HG03135 (cell line): ENCODE data around the gene POFUT2.

Experiments used
- ATAC-seq: cut with Tn5 transposase; IDR thresholded peaks from one replicate; pipeline ENCODE4 v1.9.1; 2021; ENCODE audit warnings: mild to moderate bottlenecking, moderate library complexity; ENCODE audit not compliant: unreplicated experiment

The POFUT2 gene

GRCh38 chr21:45252448-45252925 lies 35.2 kb downstream of the POFUT2 start:
- ATAC-seq, result no peak

- no peak for ATAC-seq
Observed at GRCh38 chr21:45251635-45252447, 35.9 kb downstream of the POFUT2 start.

- no peak for ATAC-seq
Observed at GRCh38 chr21:45250914-45251634, 36.6 kb downstream of the POFUT2 start.

GRCh38 chr21:45250272-45250671 lies 37.4 kb downstream of the POFUT2 start:
- no peak for ATAC-seq

- no peak for ATAC-seq
Observed at GRCh38 chr21:45249626-45250025, 38.1 kb downstream of the POFUT2 start.

- ATAC-seq, result no peak
Observed at GRCh38 chr21:45248893-45249381, 38.8 kb downstream of the POFUT2 start.

- ATAC-seq, result no peak
Observed at GRCh38 chr21:45248301-45248892, 39.3 kb downstream of the POFUT2 start.

- no peak for ATAC-seq
Observed at GRCh38 chr21:45246386-45247320, 41.0 kb downstream of the POFUT2 start.

GRCh38 chr21:45244799-45245340 lies 42.8 kb downstream of the POFUT2 start:
- no peak for ATAC-seq

GRCh38 chr21:45243603-45244002 lies 44.1 kb downstream of the POFUT2 start:
- no peak for ATAC-seq

- no peak for ATAC-seq
Observed at GRCh38 chr21:45241357-45241756, 46.3 kb downstream of the POFUT2 start.

GRCh38 chr21:45237401-45237800 lies 50.3 kb downstream of the POFUT2 start:
- no peak for ATAC-seq

GRCh38 chr21:45236481-45236880 lies 51.2 kb downstream of the POFUT2 start:
- ATAC-seq, result no peak

- no peak for ATAC-seq
Observed at GRCh38 chr21:45235488-45235887, 52.2 kb downstream of the POFUT2 start.

GRCh38 chr21:45234965-45235364 lies 52.7 kb downstream of the POFUT2 start:
- ATAC-seq, result no peak

GRCh38 chr21:45234127-45234526 lies 53.6 kb downstream of the POFUT2 start:
- ATAC-seq, result no peak

GRCh38 chr21:45231705-45232104 lies 56.0 kb downstream of the POFUT2 start:
- ATAC-seq, result no peak

- ATAC-seq, result no peak
Observed at GRCh38 chr21:45228656-45229240, 58.9 kb downstream of the POFUT2 start.

- ATAC-seq, result no peak
Observed at GRCh38 chr21:45228171-45228641, 59.5 kb downstream of the POFUT2 start.

- no peak for ATAC-seq
Observed at GRCh38 chr21:45227735-45228134, 60.0 kb downstream of the POFUT2 start.
